Activated naive CD8-positive, alpha-beta T cell treated with anti-CD3 and anti-CD28 coated beads for 36 hours (primary cell): Measurements from ENCODE around the gene ENOX1. TPM values are rescaled to one million over a fixed set of nuclear protein-coding genes. Genes with fewer than 3 reads are reported as not detected.

Experiments used
- DNase-seq: peaks from one replicate; pipeline ENCODE4 v3.0.0; 2021
- H3K27ac Mint-ChIP-seq: one replicate; pipeline ENCODE4 v1.8.0; 2022; ENCODE audit warnings: mild to moderate bottlenecking, moderate library complexity, mixed read lengths
- H3K27me3 Mint-ChIP-seq: one replicate; pipeline ENCODE4 v1.8.0; 2022; ENCODE audit warnings: mild to moderate bottlenecking, mixed read lengths
- H3K36me3 Mint-ChIP-seq: one replicate; pipeline ENCODE4 v1.8.0; 2021; ENCODE audit warnings: mild to moderate bottlenecking, mixed read lengths
- H3K4me1 Mint-ChIP-seq: one replicate; pipeline ENCODE4 v1.8.0; 2021; ENCODE audit warnings: mixed read lengths
- H3K4me3 Mint-ChIP-seq: one replicate; pipeline ENCODE4 v1.8.0; 2022; ENCODE audit warnings: mild to moderate bottlenecking, moderate library complexity, mixed read lengths
- H3K9me3 Mint-ChIP-seq: one replicate; pipeline ENCODE4 v1.8.0; 2022; ENCODE audit warnings: mixed read lengths
- total RNA-seq, 2 experiments: library from RNA; stranded (reverse); gene quantifications; one replicate each; pipeline ENCODE4 v1.2.3, GENCODE V29; 2021

The ENOX1 gene
- total RNA-seq, 2 experiments from 2014 or later = not detected

GRCh38 chr13:43584751-43585150, 202.0 kb downstream of the ENOX1 start:
- no peak overlapping the region for H3K4me3 Mint-ChIP-seq
- no peaks in the 10 kb centered on the region for H3K9me3 Mint-ChIP-seq
- no peaks in the 10 kb centered on the region for H3K36me3 Mint-ChIP-seq
- no peak overlapping the region for H3K27ac Mint-ChIP-seq
- H3K4me1 Mint-ChIP-seq = no peaks in the 10 kb centered on the region
- peaks cover 13% of the 10 kb centered on the region for H3K27me3 Mint-ChIP-seq
- no peak for DNase-seq

- Mint-ChIP-seq H3K36me3 (no peaks in the 10 kb centered on the region), H3K4me1 (no peaks in the 10 kb centered on the region), H3K4me3 (no peak overlapping the region), H3K27ac (no peak overlapping the region), H3K27me3 (peaks cover 8% of the 10 kb centered on the region), H3K9me3 (no peaks in the 10 kb centered on the region)
- DNase-seq = no peak
Measured at GRCh38 chr13:43583321-43583720, 203.5 kb downstream of the ENOX1 start.

- Mint-ChIP-seq H3K36me3 (no peaks in the 10 kb centered on the region), H3K4me3 (no peak overlapping the region), H3K9me3 (no peaks in the 10 kb centered on the region), H3K4me1 (no peaks in the 10 kb centered on the region), H3K27me3 (peaks cover 12% of the 10 kb centered on the region), H3K27ac (no peak overlapping the region)
- DNase-seq = no peak
Measured at GRCh38 chr13:43580280-43580679, 206.5 kb downstream of the ENOX1 start.

GRCh38 chr13:43579321-43579720, 207.5 kb downstream of the ENOX1 start:
- Mint-ChIP-seq H3K9me3 (no peaks in the 10 kb centered on the region), H3K27ac (no peak overlapping the region), H3K4me1 (peaks cover 6% of the 10 kb centered on the region), H3K36me3 (no peaks in the 10 kb centered on the region), H3K27me3 (peaks cover 15% of the 10 kb centered on the region), H3K4me3 (no peak overlapping the region)
- DNase-seq = no peak

- Mint-ChIP-seq H3K27ac (peak overlapping the region; percentile 12), H3K27me3 (peaks cover 30% of the 10 kb centered on the region), H3K4me3 (no peak overlapping the region), H3K9me3 (no peaks in the 10 kb centered on the region), H3K36me3 (no peaks in the 10 kb centered on the region), H3K4me1 (peaks cover 7% of the 10 kb centered on the region)
- DNase-seq = no peak
Measured at GRCh38 chr13:43574605-43575004, 212.2 kb downstream of the ENOX1 start.

GRCh38 chr13:43573802-43574514, 212.8 kb downstream of the ENOX1 start:
- no peak overlapping the region for H3K4me3 Mint-ChIP-seq
- H3K4me1 Mint-ChIP-seq = peaks cover 7% of the 10 kb centered on the region
- H3K36me3 Mint-ChIP-seq = no peaks in the 10 kb centered on the region
- DNase-seq = no peak
- no peaks in the 10 kb centered on the region for H3K9me3 Mint-ChIP-seq
- H3K27ac Mint-ChIP-seq = no peak overlapping the region
- peaks cover 30% of the 10 kb centered on the region for H3K27me3 Mint-ChIP-seq

- Mint-ChIP-seq H3K4me1 (peaks cover 7% of the 10 kb centered on the region), H3K36me3 (no peaks in the 10 kb centered on the region), H3K27me3 (peaks cover 30% of the 10 kb centered on the region), H3K9me3 (no peaks in the 10 kb centered on the region), H3K27ac (no peak overlapping the region), H3K4me3 (no peak overlapping the region)
- DNase-seq = no peak
Measured at GRCh38 chr13:43573361-43573740, 213.4 kb downstream of the ENOX1 start.

- Mint-ChIP-seq H3K4me1 (peaks cover 7% of the 10 kb centered on the region), H3K36me3 (no peaks in the 10 kb centered on the region), H3K27me3 (peaks cover 30% of the 10 kb centered on the region), H3K27ac (no peak overlapping the region), H3K4me3 (no peak overlapping the region), H3K9me3 (no peaks in the 10 kb centered on the region)
- DNase-seq = no peak
Measured at GRCh38 chr13:43572656-43573360, 214.0 kb downstream of the ENOX1 start.

GRCh38 chr13:43569658-43570057, 217.1 kb downstream of the ENOX1 start:
- H3K9me3 Mint-ChIP-seq = no peaks in the 10 kb centered on the region
- DNase-seq = no peak
- H3K4me1 Mint-ChIP-seq = peaks cover 5% of the 10 kb centered on the region
- no peak overlapping the region for H3K4me3 Mint-ChIP-seq
- H3K27me3 Mint-ChIP-seq = peaks cover 27% of the 10 kb centered on the region
- H3K27ac Mint-ChIP-seq = no peak overlapping the region
- H3K36me3 Mint-ChIP-seq = no peaks in the 10 kb centered on the region

- Mint-ChIP-seq H3K4me1 (no peaks in the 10 kb centered on the region), H3K36me3 (no peaks in the 10 kb centered on the region), H3K27ac (no peak overlapping the region), H3K27me3 (peaks cover 32% of the 10 kb centered on the region), H3K4me3 (no peak overlapping the region), H3K9me3 (no peaks in the 10 kb centered on the region)
- no peak for DNase-seq
Measured at GRCh38 chr13:43567608-43568007, 219.2 kb downstream of the ENOX1 start.

GRCh38 chr13:43564952-43565351, 221.8 kb downstream of the ENOX1 start:
- no peak for DNase-seq
- Mint-ChIP-seq H3K27ac (no peak overlapping the region), H3K4me1 (no peaks in the 10 kb centered on the region), H3K27me3 (peaks cover 23% of the 10 kb centered on the region), H3K9me3 (no peaks in the 10 kb centered on the region), H3K4me3 (no peak overlapping the region), H3K36me3 (no peaks in the 10 kb centered on the region)

- Mint-ChIP-seq H3K36me3 (no peaks in the 10 kb centered on the region), H3K27ac (no peak overlapping the region), H3K27me3 (peaks cover 20% of the 10 kb centered on the region), H3K9me3 (no peaks in the 10 kb centered on the region), H3K4me1 (no peaks in the 10 kb centered on the region), H3K4me3 (no peak overlapping the region)
- no peak for DNase-seq
Measured at GRCh38 chr13:43561081-43561480, 225.7 kb downstream of the ENOX1 start.

GRCh38 chr13:43558939-43559338, 227.8 kb downstream of the ENOX1 start:
- Mint-ChIP-seq H3K4me3 (no peak overlapping the region), H3K36me3 (no peaks in the 10 kb centered on the region), H3K27ac (no peak overlapping the region), H3K27me3 (peaks cover 13% of the 10 kb centered on the region), H3K9me3 (no peaks in the 10 kb centered on the region), H3K4me1 (no peaks in the 10 kb centered on the region)
- no peak for DNase-seq

GRCh38 chr13:43558326-43558725, 228.4 kb downstream of the ENOX1 start:
- H3K9me3 Mint-ChIP-seq = no peaks in the 10 kb centered on the region
- H3K36me3 Mint-ChIP-seq = no peaks in the 10 kb centered on the region
- peaks cover 12% of the 10 kb centered on the region for H3K27me3 Mint-ChIP-seq
- no peak overlapping the region for H3K27ac Mint-ChIP-seq
- H3K4me1 Mint-ChIP-seq = no peaks in the 10 kb centered on the region
- no peak overlapping the region for H3K4me3 Mint-ChIP-seq
- DNase-seq = no peak

GRCh38 chr13:43555667-43556066, 231.1 kb downstream of the ENOX1 start:
- Mint-ChIP-seq H3K9me3 (no peaks in the 10 kb centered on the region), H3K27ac (no peak overlapping the region), H3K36me3 (no peaks in the 10 kb centered on the region), H3K4me3 (no peak overlapping the region), H3K4me1 (no peaks in the 10 kb centered on the region), H3K27me3 (no peaks in the 10 kb centered on the region)
- DNase-seq = no peak

GRCh38 chr13:43551897-43552456, 234.8 kb downstream of the ENOX1 start:
- Mint-ChIP-seq H3K36me3 (no peaks in the 10 kb centered on the region), H3K4me3 (no peak overlapping the region), H3K4me1 (peaks cover 4% of the 10 kb centered on the region), H3K27ac (no peak overlapping the region), H3K27me3 (peaks cover 12% of the 10 kb centered on the region), H3K9me3 (no peaks in the 10 kb centered on the region)
- no peak for DNase-seq
